Astrocyte of the cerebellum (primary cell): ENCODE measurements around the gene ERO1B.

Experiments used
- DNase-seq: peaks from one replicate; pipeline ENCODE4 v3.0.0-alpha.2; 2011; ENCODE audit warnings: low read depth
- H3K4me3 ChIP-seq: 2 replicates; pipeline ENCODE4 v1.5.1; 2011; ENCODE audit warnings: mild to moderate bottlenecking, low read depth, low read length, moderate library complexity
- in situ Hi-C: cut with HindIII; loops from 2 replicates; pipeline ENCODE4 v1.10.0; 2017; ENCODE audit warnings: low sequenced_read_pairs
- TF ChIP-seq, protein P1 (sequence below): IDR thresholded peaks from 2 replicates; pipeline ENCODE4 v1.5.1; 2012; ENCODE audit warnings: low read length, low read depth, moderate library complexity, mild to moderate bottlenecking; ENCODE audit errors: missing control alignments

ERO1B gene

DNA sequence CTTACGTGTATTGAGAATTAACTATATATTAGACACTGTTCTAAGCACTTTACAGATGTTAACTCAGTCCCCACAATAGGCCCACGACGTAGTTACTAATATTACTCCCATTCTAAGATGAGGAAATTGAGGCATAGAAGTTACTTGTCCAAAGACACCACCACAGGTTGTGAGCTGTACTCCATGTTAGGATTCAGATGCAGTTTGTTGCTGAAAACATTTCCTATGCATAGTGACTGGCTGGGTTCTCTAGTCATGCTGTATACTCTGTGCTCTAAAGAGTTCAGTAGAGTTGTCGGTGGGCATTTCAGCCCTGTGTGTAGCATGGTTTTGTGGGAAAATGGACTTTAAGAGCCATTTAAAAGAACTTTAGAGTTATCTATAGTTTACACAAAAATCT, 74.2 kb downstream of the ERO1B start:
- no peak overlapping the region for H3K4me3 ChIP-seq
- TF ChIP-seq, protein P1, sequence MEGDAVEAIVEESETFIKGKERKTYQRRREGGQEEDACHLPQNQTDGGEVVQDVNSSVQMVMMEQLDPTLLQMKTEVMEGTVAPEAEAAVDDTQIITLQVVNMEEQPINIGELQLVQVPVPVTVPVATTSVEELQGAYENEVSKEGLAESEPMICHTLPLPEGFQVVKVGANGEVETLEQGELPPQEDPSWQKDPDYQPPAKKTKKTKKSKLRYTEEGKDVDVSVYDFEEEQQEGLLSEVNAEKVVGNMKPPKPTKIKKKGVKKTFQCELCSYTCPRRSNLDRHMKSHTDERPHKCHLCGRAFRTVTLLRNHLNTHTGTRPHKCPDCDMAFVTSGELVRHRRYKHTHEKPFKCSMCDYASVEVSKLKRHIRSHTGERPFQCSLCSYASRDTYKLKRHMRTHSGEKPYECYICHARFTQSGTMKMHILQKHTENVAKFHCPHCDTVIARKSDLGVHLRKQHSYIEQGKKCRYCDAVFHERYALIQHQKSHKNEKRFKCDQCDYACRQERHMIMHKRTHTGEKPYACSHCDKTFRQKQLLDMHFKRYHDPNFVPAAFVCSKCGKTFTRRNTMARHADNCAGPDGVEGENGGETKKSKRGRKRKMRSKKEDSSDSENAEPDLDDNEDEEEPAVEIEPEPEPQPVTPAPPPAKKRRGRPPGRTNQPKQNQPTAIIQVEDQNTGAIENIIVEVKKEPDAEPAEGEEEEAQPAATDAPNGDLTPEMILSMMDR: no peak
- in situ Hi-C loops: no loop called here
- DNase-seq: no peak

DNA sequence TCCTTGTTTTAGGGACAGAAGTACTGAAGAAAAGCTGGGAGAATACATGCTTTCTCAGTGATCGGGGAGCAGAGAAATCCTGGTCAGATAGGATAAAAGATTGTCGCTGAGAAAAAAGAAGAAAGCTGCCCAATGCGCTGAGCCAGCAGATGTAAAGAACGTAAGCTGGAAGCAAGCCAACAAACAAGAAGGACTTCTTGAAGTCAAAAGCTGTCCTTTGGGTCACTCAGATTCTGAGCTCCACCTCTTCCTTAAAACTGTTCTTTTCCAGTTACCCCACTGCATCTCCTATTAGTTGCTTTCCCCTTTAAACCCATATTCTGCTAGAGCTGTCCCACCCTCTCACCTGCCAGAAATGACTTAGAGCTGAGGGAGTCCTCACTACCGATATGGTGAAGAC, 74.6 kb downstream of the ERO1B start:
- TF ChIP-seq, protein P1: no peak
- DNase-seq: no peak
- H3K4me3 ChIP-seq: no peak overlapping the region
- in situ Hi-C loops: no loop called here

DNA sequence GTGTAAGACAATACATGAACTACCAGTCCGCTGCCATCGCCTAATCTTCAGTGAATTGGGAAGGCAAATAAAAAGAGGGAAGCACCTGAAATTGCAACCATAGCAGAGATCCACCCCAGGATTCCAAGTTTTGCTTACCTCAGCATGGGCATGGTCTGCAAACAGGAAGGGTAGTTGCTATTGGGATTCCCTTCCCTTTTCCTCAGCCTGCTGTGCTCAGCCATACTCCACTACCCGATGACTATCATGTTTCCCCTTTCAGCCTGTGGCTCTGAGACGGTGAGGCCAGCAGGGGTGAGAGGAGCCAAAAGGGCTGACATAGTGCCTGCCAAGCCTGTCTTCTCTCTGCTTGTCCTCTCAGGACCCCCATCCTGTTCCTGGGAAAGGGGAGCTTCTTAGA, 75.2 kb downstream of the ERO1B start:
- DNase-seq: no peak
- H3K4me3 ChIP-seq: no peak overlapping the region
- in situ Hi-C loops: no loop called here
- TF ChIP-seq, protein P1: no peak

DNA sequence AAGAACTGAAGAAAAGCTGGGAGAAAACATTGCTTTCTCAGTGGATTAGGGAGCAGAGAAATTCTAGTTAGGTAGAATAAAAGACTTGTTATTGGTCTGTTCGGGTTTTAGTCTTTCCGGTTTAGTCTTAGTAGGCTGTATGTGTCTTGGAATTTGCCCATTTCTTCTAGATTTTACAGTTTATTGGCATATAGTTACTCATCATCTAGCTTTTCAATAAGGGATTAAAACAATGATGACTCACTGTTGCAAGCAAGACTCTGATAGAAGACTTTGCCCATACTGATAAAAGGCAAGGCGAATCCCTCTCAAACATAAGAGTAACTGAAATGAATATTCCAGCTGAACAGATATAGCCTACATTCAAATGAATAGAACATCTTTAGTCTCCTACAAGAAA, 77.1 kb downstream of the ERO1B start:
- in situ Hi-C loops: no loop called here
- no peak for DNase-seq
- no peak overlapping the region for H3K4me3 ChIP-seq
- TF ChIP-seq, protein P1: no peak

DNA sequence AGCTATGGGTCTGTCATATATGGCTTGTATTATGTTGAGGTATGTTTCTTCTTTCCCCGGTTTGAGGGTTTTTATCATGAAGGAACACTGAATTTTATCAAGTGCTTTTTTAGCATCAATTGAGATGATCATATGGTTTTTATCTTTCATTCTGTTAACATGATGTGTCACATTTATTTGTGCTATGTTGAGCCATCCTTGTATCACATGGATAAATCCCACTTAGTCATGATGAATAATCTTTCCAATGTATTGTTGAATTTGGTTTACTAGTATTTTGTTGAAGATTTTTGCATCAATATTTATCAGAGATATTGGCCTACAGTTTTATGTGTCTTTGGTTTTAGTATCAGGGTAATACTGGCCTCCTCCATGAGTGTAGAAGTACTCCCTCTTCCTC, 77.7 kb downstream of the ERO1B start:
- TF ChIP-seq, protein P1: no peak
- in situ Hi-C loops: no loop called here
- no peak overlapping the region for H3K4me3 ChIP-seq

DNA sequence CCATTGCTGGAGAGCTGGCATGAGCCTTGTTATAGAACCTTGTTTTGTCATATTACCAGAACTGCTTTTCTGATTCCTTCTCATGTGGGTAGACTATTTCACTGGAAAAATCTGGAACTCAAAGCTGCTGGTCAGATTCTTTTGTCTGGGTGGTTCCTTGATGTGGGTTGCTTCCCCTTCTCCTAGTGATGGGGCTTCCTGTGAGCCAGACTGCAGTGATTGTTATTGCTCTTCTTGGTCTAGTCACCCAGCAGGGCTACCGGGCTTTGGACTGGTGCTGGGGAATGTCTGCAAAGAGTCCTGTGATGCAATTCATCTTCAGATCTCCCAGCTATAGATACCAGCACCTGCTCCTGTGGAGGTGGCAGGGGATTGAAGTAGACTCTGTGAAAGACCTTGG, 80.0 kb downstream of the ERO1B start:
- no peak overlapping the region for H3K4me3 ChIP-seq
- DNase-seq: no peak
- in situ Hi-C loops: no loop called here
- TF ChIP-seq, protein P1: no peak

More for the DNA sequence above, 77.7 kb downstream of the ERO1B start:
- no peak for DNase-seq

DNA sequence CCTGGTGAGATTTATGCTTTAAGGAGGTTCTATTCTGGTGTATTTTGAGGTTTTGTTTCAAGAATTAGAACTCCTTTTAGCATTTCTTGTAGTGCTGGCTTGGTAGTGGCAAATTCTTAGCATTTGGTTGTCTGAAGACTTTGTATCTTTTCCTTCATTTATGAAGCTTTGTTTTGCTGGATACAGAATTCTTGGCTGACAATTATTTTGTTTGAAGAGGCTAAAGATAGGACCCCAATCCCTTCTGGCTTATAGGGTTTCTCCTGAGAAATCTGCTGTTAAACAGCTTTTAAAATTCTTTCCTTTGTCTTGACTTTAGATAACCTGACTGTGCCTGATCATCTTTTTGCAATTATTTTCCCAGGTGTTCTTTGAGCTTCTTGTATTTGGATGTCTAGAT, 80.8 kb downstream of the ERO1B start:
- H3K4me3 ChIP-seq: no peak overlapping the region
- in situ Hi-C loops: no loop called here
- TF ChIP-seq, protein P1: no peak
- DNase-seq: no peak
